Caco-2 (cell line): Measurements from ENCODE around the gene CA12. TPM values are rescaled to one million over a fixed set of nuclear protein-coding genes. Genes with fewer than 3 reads are reported as not detected.

Experiments used
- BruUV-seq: library from RNA; stranded (reverse); fragments of 400-500 nt; replicated peaks from 2 replicates; lab custom pipeline; 2021; lab: Mats Ljungman, UMichigan
- CTCF ChIA-PET: fragments of 300-600 bp; sonication (Branson Sonifier 250); formaldehyde crosslinking; loops from one replicate; lab custom pipeline; 2022; ENCODE audit warnings: antibody characterized with exemption; lab: Charles Lee
- POLR2A ChIA-PET: fragments of 300-600 bp; sonication (Branson Sonifier 250); formaldehyde crosslinking; loops from one replicate; lab custom pipeline; 2022; ENCODE audit warnings: antibody characterized with exemption; lab: Charles Lee
- DNase-seq, 2 experiments: peaks; one replicate each; pipeline versions ENCODE4 v3.0.0 to v3.0.0-alpha.2; 2020 to 2022
- H3K27me3 ChIP-seq: replicated peaks from 2 replicates; pipeline ENCODE4 v1.6.0; 2011; ENCODE audit warnings: low read length; ENCODE audit not compliant: control insufficient read depth, insufficient read depth
- H3K36me3 ChIP-seq: 2 replicates; pipeline ENCODE4 v1.5.1; 2011; ENCODE audit warnings: low read length; ENCODE audit not compliant: control insufficient read depth, insufficient read depth
- H3K4me1 ChIP-seq: fragments of 250-450 bp; sonication (Bioruptor Pico); 2 replicates; pipeline ENCODE4 v1.5.1; 2020; ENCODE audit warnings: mild to moderate bottlenecking
- H3K4me3 ChIP-seq: 2 replicates; pipeline ENCODE4 v1.5.1; 2011; ENCODE audit warnings: low read depth, mild to moderate bottlenecking, control low read depth, low read length
- H3K9me3 ChIP-seq: fragments of 250-450 bp; sonication (Bioruptor Pico); 2 replicates; pipeline ENCODE4 v1.5.1; 2020; ENCODE audit warnings: mild to moderate bottlenecking, moderate library complexity
- H3K27ac Mint-ChIP-seq: one replicate; pipeline ENCODE4 v1.8.0; 2022; ENCODE audit warnings: mixed read lengths; ENCODE audit not compliant: unreplicated experiment
- H3K27me3 Mint-ChIP-seq: one replicate; pipeline ENCODE4 v1.8.0; 2022; ENCODE audit warnings: mixed read lengths; ENCODE audit not compliant: insufficient read depth, unreplicated experiment
- H3K36me3 Mint-ChIP-seq: one replicate; pipeline ENCODE4 v1.8.0; 2022; ENCODE audit warnings: mild to moderate bottlenecking, mixed read lengths; ENCODE audit not compliant: insufficient read depth, unreplicated experiment
- H3K4me1 Mint-ChIP-seq: one replicate; pipeline ENCODE4 v1.8.0; 2022; ENCODE audit warnings: low read depth, mixed read lengths; ENCODE audit not compliant: unreplicated experiment
- H3K4me3 Mint-ChIP-seq: one replicate; pipeline ENCODE4 v1.8.0; 2022; ENCODE audit warnings: mild to moderate bottlenecking, moderate library complexity, mixed read lengths; ENCODE audit not compliant: unreplicated experiment
- H3K9me3 Mint-ChIP-seq: one replicate; pipeline ENCODE4 v1.8.0; 2022; ENCODE audit warnings: mixed read lengths; ENCODE audit not compliant: unreplicated experiment
- CTCF ChIP-seq, 2 experiments: fragments of 200-600 bp in 1 of 2; IDR thresholded peaks; 1 replicate in 1 of 2; 2 replicates in 1 of 2; pipeline versions ENCODE4 v1.5.1 to v1.8.0; 2011 to 2022; ENCODE audit warnings: antibody characterized with exemption in 1 of 2, control low read depth in 1 of 2, inconsistent platforms in 1 of 2, low read depth in 1 of 2, low read length in 1 of 2, mild to moderate bottlenecking in 1 of 2, moderate library complexity in 1 of 2; ENCODE audit not compliant: insufficient read depth in 1 of 2, severe bottlenecking in 1 of 2, unreplicated experiment in 1 of 2
- intact Hi-C: fragments of 100-400 bp; cut with micrococcal nuclease; formaldehyde crosslinking; loops from one replicate; pipeline ENCODE4 v1.10.0; 2022; ENCODE audit not compliant: unreplicated experiment
- total RNA-seq: library from RNA; stranded (reverse); gene quantifications from 2 replicates; pipeline ENCODE4 v1.2.3, GENCODE V29; 2022

The CA12 gene
- total RNA-seq, 1 experiment from 2014 or later: 1.0 TPM

GRCh38 chr15:63357731-63358130 is 23.9 kb downstream of the CA12 start:
- ChIA-PET POLR2A (no interaction called here), CTCF (no interaction called here)
- Mint-ChIP-seq H3K36me3 (no peaks in the 10 kb centered on the region), H3K9me3 (no peaks in the 10 kb centered on the region), H3K4me1 (peaks cover 12% of the 10 kb centered on the region), H3K4me3 (no peak overlapping the region), H3K27ac (no peak overlapping the region), H3K27me3 (peaks cover 3% of the 10 kb centered on the region)
- H3K4me1 ChIP-seq: no peaks in the 10 kb centered on the region
- H3K36me3 ChIP-seq: no peaks in the 10 kb centered on the region
- no peak for TF ChIP-seq CTCF (IDR thresholded peaks at IDR 0.05; ENCODE audit: insufficient read depth in 1 of 2, low read depth in 1 of 2, low read length in 1 of 2, severe bottlenecking in 1 of 2, unreplicated experiment in 1 of 2)
- intact Hi-C loops: no loop called here
- no peaks in the 10 kb centered on the region for H3K9me3 ChIP-seq
- DNase-seq: no peak
- H3K4me3 ChIP-seq: no peak overlapping the region
- BruUV-seq: no TSS peak
- H3K27me3 ChIP-seq: no peaks in the 10 kb centered on the region

- H3K4me1 Mint-ChIP-seq: peaks cover 12% of the 10 kb centered on the region
- H3K4me3 Mint-ChIP-seq: no peak overlapping the region
- H3K36me3 Mint-ChIP-seq: no peaks in the 10 kb centered on the region
- no TSS peak for BruUV-seq
- no peak for DNase-seq
- Histone ChIP-seq H3K4me1 (no peaks in the 10 kb centered on the region), H3K36me3 (no peaks in the 10 kb centered on the region), H3K4me3 (no peak overlapping the region), H3K27me3 (no peaks in the 10 kb centered on the region), H3K9me3 (no peaks in the 10 kb centered on the region)
- POLR2A ChIA-PET: no interaction called here
- H3K27me3 Mint-ChIP-seq: peaks cover 3% of the 10 kb centered on the region
- H3K27ac Mint-ChIP-seq: no peak overlapping the region
- intact Hi-C loops: no loop called here
- no peaks in the 10 kb centered on the region for H3K9me3 Mint-ChIP-seq
- CTCF ChIA-PET: no interaction called here
- no peak for TF ChIP-seq CTCF (IDR thresholded peaks at IDR 0.05; ENCODE audit: insufficient read depth in 1 of 2, low read depth in 1 of 2, low read length in 1 of 2, severe bottlenecking in 1 of 2, unreplicated experiment in 1 of 2)
Measured at GRCh38 chr15:63357061-63357460, 24.6 kb downstream of the CA12 start.

GRCh38 chr15:63354821-63355650 is 26.6 kb downstream of the CA12 start:
- Histone ChIP-seq H3K4me3 (no peak overlapping the region), H3K36me3 (no peaks in the 10 kb centered on the region), H3K27me3 (no peaks in the 10 kb centered on the region), H3K4me1 (no peaks in the 10 kb centered on the region), H3K9me3 (no peaks in the 10 kb centered on the region)
- peaks cover 12% of the 10 kb centered on the region for H3K4me1 Mint-ChIP-seq
- ChIA-PET POLR2A (no interaction called here), CTCF (no interaction called here)
- BruUV-seq: no TSS peak
- no peak for TF ChIP-seq CTCF (IDR thresholded peaks at IDR 0.05; ENCODE audit: insufficient read depth in 1 of 2, low read depth in 1 of 2, low read length in 1 of 2, severe bottlenecking in 1 of 2, unreplicated experiment in 1 of 2)
- H3K9me3 Mint-ChIP-seq: no peaks in the 10 kb centered on the region
- H3K36me3 Mint-ChIP-seq: no peaks in the 10 kb centered on the region
- intact Hi-C loops: no loop called here
- DNase-seq: peak in 1 of 2 experiments; percentile 11
- no peak overlapping the region for H3K4me3 Mint-ChIP-seq
- H3K27ac Mint-ChIP-seq: no peak overlapping the region
- H3K27me3 Mint-ChIP-seq: peaks cover 3% of the 10 kb centered on the region
